GM20431 (cell line): ENCODE results near the gene FLAD1.

Experiments used
- in situ Hi-C: fragments of 300-500 bp; cut with MseI, MboI; formaldehyde crosslinking; loops from one replicate; pipeline ENCODE4 v1.15.0; 2020; ENCODE audit warnings: low sequenced_read_pairs; ENCODE audit not compliant: unreplicated experiment

Gene FLAD1

GRCh38 chr1:155033524-155033923, 50.4 kb downstream of the FLAD1 start, which contains the start of the genes DCST1 and DCST2:
Gene DCST1, plus strand, starts transcription at chr1:155033824. Its CDS starts 213 bp downstream, at chr1:155034037.
Gene DCST2, minus strand, starts transcription at chr1:155033781. Its CDS starts 80 bp downstream, at chr1:155033701.
- in situ Hi-C loops: no loop called here

GRCh38 chr1:155034318-155035208, 51.4 kb downstream of the FLAD1 start:
- in situ Hi-C loops: no loop called here

GRCh38 chr1:155035936-155036335, 52.8 kb downstream of the FLAD1 start:
- in situ Hi-C loops: no loop called here

GRCh38 chr1:155037043-155037442, 53.9 kb downstream of the FLAD1 start:
- in situ Hi-C loops: no loop called here

- in situ Hi-C loops: no loop called here
Measured at GRCh38 chr1:155037851-155038441, 54.8 kb downstream of the FLAD1 start.

- in situ Hi-C loops: no loop called here
Measured at GRCh38 chr1:155038602-155039307, 55.6 kb downstream of the FLAD1 start.

- in situ Hi-C loops: no loop called here
Measured at GRCh38 chr1:155039308-155039669, 56.1 kb downstream of the FLAD1 start.

GRCh38 chr1:155040358-155041093, 57.4 kb downstream of the FLAD1 start:
- in situ Hi-C loops: no loop called here
